Activated B cell treated with CpG ODN at 0.5 μM for 24 hours (primary cell): Measurements from ENCODE around the gene FRMD5. TPM values are rescaled to one million over a fixed set of nuclear protein-coding genes. Genes with fewer than 3 reads are reported as not detected.
A peak's percentile ranks its signal among the peaks of the same experiment; 100 is the strongest.
"Not testable (repeated sequence)": the region's sequence is repeated elsewhere in the genome, so short reads cannot be mapped to it uniquely, and the experiment has no call there.

Experiments used
- ATAC-seq: fragments of 200-7000 bp; cut with Tn5 transposase; one replicate; pipeline ENCODE4 v1.10.0; 2021; ENCODE audit warnings: low read depth, mild to moderate bottlenecking, moderate library complexity
- CTCF ChIA-PET: fragments of 350-600 bp; sonication (Branson Sonifier 250); formaldehyde crosslinking; loops from one replicate; lab custom pipeline; 2021; ENCODE audit warnings: antibody characterized with exemption; lab: Charles Lee
- POLR2A ChIA-PET: fragments of 350-600 bp; sonication (Branson Sonifier 250); formaldehyde crosslinking; loops from one replicate; lab custom pipeline; 2021; ENCODE audit warnings: antibody characterized with exemption; lab: Charles Lee
- DNase-seq: peaks from one replicate; pipeline ENCODE4 v3.0.0; 2022
- H3K27ac Mint-ChIP-seq: one replicate; pipeline ENCODE4 v1.8.0; 2020; ENCODE audit warnings: mixed read lengths
- H3K27me3 Mint-ChIP-seq: one replicate; pipeline ENCODE4 v1.8.0; 2021; ENCODE audit warnings: mixed read lengths
- H3K36me3 Mint-ChIP-seq: one replicate; pipeline ENCODE4 v1.8.0; 2021; ENCODE audit warnings: low read depth, mixed read lengths
- H3K4me1 Mint-ChIP-seq: one replicate; pipeline ENCODE4 v1.8.0; 2021; ENCODE audit warnings: mixed read lengths
- H3K4me3 Mint-ChIP-seq: one replicate; pipeline ENCODE4 v1.8.0; 2020; ENCODE audit warnings: mild to moderate bottlenecking, mixed read lengths
- H3K9me3 Mint-ChIP-seq: one replicate; pipeline ENCODE4 v1.8.0; 2020; ENCODE audit warnings: mixed read lengths
- intact Hi-C: fragments of 100-400 bp; cut with micrococcal nuclease; formaldehyde crosslinking; loops from one replicate; pipeline ENCODE4 v1.15.1; 2024
- total RNA-seq: library from RNA; stranded (reverse); gene quantifications from 2 replicates; pipeline ENCODE4 v1.2.3, GENCODE V29; 2022
- TF ChIP-seq, protein P1 (sequence below): fragments of 200-600 bp; IDR thresholded peaks from one replicate; pipeline ENCODE4 v1.8.0; 2022; ENCODE audit warnings: antibody characterized with exemption, mild to moderate bottlenecking

Gene FRMD5
- total RNA-seq, 1 donor from 2014 or later, result 0.53 TPM

DNA sequence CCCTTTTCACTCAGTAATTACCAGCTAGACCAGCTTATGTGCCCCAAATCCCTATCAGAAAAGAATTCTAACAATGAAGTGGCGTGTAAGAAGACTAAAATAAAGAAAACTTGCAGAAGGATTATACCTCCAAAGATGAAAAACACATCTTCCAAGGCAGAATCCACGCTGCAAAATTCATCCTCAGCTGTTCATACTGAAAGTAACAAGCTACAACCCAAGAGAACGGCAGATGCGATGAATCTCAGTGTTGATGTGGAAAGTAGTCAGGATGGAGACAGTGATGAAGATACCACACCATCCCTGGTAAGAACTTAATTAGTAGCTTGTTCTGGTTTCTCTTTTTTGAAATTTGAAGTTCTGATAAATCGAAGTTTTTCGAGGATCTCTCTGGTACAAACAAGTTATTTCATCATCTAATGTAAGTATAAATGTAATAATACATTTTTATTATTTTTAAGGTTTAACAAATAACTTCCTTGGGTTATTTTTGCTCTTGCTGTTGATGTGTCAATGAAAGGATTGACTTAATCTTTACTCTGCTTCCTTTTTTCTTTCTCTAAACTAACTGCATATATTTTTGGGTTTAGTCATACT lies 366.9 kb downstream of the FRMD5 start:
- H3K9me3 Mint-ChIP-seq, result no peaks in the 10 kb centered on the region
- intact Hi-C loops, result loop anchor here (10.0 kb wide), 1 partner anchor 313 kb away; the partner anchor contains the start of gene MAP1A
- H3K27ac Mint-ChIP-seq, result peak overlapping the region; percentile 71
- CTCF ChIA-PET, result interaction anchor here (1.7 to 1.9 kb wide), 2 partner anchors 27 to 52 kb away, joined by 4 to 8 read pairs; partner anchors contain the start of genes ELL3 and HYPK
- POLR2A ChIA-PET, result interaction anchor here (0.6 to 2.5 kb wide), 6 partner anchors 19 to 82 kb away, joined by 5 to 20 read pairs (median 7); partner anchors contain the start of genes ELL3, HYPK, PDIA3 and SERINC4
- TF ChIP-seq, protein P1, sequence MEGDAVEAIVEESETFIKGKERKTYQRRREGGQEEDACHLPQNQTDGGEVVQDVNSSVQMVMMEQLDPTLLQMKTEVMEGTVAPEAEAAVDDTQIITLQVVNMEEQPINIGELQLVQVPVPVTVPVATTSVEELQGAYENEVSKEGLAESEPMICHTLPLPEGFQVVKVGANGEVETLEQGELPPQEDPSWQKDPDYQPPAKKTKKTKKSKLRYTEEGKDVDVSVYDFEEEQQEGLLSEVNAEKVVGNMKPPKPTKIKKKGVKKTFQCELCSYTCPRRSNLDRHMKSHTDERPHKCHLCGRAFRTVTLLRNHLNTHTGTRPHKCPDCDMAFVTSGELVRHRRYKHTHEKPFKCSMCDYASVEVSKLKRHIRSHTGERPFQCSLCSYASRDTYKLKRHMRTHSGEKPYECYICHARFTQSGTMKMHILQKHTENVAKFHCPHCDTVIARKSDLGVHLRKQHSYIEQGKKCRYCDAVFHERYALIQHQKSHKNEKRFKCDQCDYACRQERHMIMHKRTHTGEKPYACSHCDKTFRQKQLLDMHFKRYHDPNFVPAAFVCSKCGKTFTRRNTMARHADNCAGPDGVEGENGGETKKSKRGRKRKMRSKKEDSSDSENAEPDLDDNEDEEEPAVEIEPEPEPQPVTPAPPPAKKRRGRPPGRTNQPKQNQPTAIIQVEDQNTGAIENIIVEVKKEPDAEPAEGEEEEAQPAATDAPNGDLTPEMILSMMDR, result no peak
- peak overlapping the region; percentile 89 for H3K4me3 Mint-ChIP-seq
- peaks cover 62% of the 10 kb centered on the region for H3K4me1 Mint-ChIP-seq
- no peak for ATAC-seq
- peaks cover 13% of the 10 kb centered on the region for H3K36me3 Mint-ChIP-seq
- H3K27me3 Mint-ChIP-seq, result no peaks in the 10 kb centered on the region
- DNase-seq, result no peak

DNA sequence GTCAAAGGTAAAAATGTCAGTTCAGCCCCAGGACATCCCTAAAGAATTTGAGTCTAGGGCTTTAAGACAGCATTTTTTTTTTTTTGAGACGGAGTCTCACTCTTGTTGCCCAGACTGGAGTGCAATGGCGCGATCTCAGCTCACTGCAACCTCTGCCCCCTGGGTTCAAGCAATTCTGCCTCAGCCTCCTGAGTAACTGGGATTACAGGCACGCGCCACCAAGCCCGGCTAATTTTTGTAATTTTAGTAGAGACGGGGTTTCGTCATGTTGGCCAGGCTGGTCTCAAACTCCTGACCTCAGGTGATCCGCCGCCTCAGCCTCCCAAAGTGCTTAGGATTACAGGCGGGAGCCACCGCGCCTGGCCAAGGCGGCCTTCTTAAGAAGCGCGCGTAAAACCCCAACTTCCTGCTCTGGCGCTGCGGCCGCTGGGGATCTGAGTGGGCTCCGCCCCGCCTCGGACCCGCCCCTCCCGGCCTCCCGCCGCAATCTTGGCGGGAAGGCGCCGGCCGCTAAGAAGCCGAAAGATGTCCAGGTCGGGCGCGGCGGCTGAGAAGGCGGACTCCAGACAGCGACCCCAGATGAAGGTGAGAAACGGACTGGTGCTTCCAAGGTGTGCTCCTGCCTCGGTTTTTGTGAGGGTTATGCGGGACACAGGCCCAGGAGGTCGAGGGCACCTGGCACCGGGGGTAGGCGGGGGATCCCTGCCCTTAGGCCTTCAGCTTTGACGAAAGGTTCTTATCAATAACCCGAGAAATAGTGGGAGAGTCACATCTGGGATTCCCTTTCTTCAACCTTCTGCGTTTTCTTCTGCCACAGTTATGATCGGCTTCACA lies 368.3 kb downstream of the FRMD5 start, which contains the start of gene WDR76:
WDR76 (plus strand) TSS at position 495 of the 834 bp plus-strand sequence; CDS start at position 526, 31 bp downstream.
- Mint-ChIP-seq H3K27ac (peak within 1 kb of the TSS; percentile 83), H3K9me3 (no peaks in the 10 kb centered on the region), H3K4me1 (peaks cover 67% of the 10 kb centered on the region), H3K36me3 (peaks cover 12% of the 10 kb centered on the region), H3K4me3 (peak within 1 kb of the TSS; percentile 89), H3K27me3 (no peaks in the 10 kb centered on the region)
- ATAC-seq, result peak; percentile 74
- intact Hi-C loops, result loop anchor here (10.0 kb wide), 1 partner anchor 312 kb away; the partner anchor contains the start of gene MAP1A
- peak; percentile 73 for DNase-seq
- TF ChIP-seq, protein P1, result no peak
- ChIA-PET CTCF (interaction anchor here (1.7 to 1.9 kb wide), 2 partner anchors 26 to 50 kb away, joined by 4 to 8 read pairs; partner anchors contain the start of genes ELL3 and HYPK), POLR2A (interaction anchor here (0.5 to 2.5 kb wide), 8 partner anchors 9 to 1554 kb away, joined by 3 to 20 read pairs (median 7); partner anchors contain the start of genes ELL3, HYPK, PDIA3 and SERINC4)

DNA sequence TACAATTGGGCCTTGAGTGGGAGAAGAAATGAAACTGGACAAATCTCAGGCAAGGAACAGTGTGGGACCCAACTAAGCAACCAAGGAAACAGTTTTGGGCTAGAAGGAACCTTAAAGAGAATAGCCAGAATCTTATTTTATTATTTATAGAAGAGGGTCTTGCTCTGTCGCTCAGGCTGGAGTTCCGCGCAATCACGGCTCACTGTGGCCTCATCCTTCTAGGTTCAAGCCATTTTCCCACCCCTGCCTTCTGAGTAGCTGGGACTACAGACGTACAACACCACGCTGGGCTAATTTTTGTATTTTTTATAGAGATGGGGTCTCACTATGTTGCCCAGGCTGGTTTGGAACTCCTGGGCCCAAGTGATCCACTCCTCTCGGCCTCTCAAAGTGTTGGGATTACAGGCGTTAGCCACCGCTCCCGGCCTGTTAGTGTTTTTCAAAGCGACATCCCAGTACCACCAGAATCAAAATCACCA lies 369.0 kb downstream of the FRMD5 start:
- Mint-ChIP-seq H3K27ac (peak overlapping the region; percentile 83), H3K4me1 (peaks cover 73% of the 10 kb centered on the region), H3K9me3 (no peaks in the 10 kb centered on the region), H3K27me3 (no peaks in the 10 kb centered on the region), H3K4me3 (peak overlapping the region; percentile 89), H3K36me3 (peaks cover 17% of the 10 kb centered on the region)
- TF ChIP-seq, protein P1, result no peak
- ChIA-PET POLR2A (interaction anchor here (0.7 to 2.5 kb wide), 3 partner anchors 10 to 80 kb away, joined by 3 to 20 read pairs (median 5); partner anchors contain the start of genes ELL3 and PDIA3), CTCF (no interaction called here)
- intact Hi-C loops, result loop anchor here (10.0 kb wide), 1 partner anchor 311 kb away; the partner anchor contains the start of gene MAP1A
- ATAC-seq (no peak), DNase-seq (no peak)

- H3K36me3 Mint-ChIP-seq, result peaks cover 17% of the 10 kb centered on the region
- H3K4me1 Mint-ChIP-seq, result peaks cover 67% of the 10 kb centered on the region
- DNase-seq, H3K27me3 Mint-ChIP-seq, H3K9me3 Mint-ChIP-seq, ATAC-seq, H3K27ac Mint-ChIP-seq: not testable (repeated sequence)
- ChIA-PET POLR2A (interaction anchor here (0.6 to 2.6 kb wide), 11 partner anchors 10 to 602 kb away, joined by 3 to 52 read pairs (median 11); partner anchors contain the start of genes ELL3, GOLM2, HYPK and PDIA3), CTCF (interaction anchor here (1.2 to 1.5 kb wide), 2 partner anchors 25 to 49 kb away, joined by 5 to 8 read pairs; partner anchors contain the start of genes ELL3, HYPK and SERINC4)
- intact Hi-C loops, result loop anchor here (2.0 to 10.0 kb wide), 2 partner anchors 25 to 311 kb away; partner anchors contain the start of genes HYPK, MAP1A and SERINC4
- peak overlapping the region; percentile 89 for H3K4me3 Mint-ChIP-seq
Measured at GRCh38 chr15:43825305-43825704, 369.8 kb downstream of the FRMD5 start.
